NT2/D1 (cell line): ENCODE measurements around the gene COL18A1.

Experiments used
- YY1 ChIP-seq: IDR thresholded peaks from 2 replicates; pipeline ENCODE4 v1.6.1; 2011; ENCODE audit not compliant: insufficient read length, insufficient read depth
- ZNF274 ChIP-seq: IDR thresholded peaks from 2 replicates; pipeline ENCODE4 v1.6.1; 2011; ENCODE audit warnings: mild to moderate bottlenecking, low read depth, low read length

- TF ChIP-seq YY1 (no peak), ZNF274 (no peak)
These were observed 120.4 kb downstream of the COL18A1 start for GRCh38 chr21:45525153-45525909.
